Erythroblast (primary cell): ENCODE results near the gene PHACTR4.

Experiments
- GATA1 ChIP-seq: IDR thresholded peaks from 2 replicates; pipeline ENCODE4 v1.6.1; 2011; ENCODE audit warnings: low read depth, mild to moderate bottlenecking, control low read depth, low read length, moderate library complexity
- POLR2A ChIP-seq: IDR thresholded peaks from 2 replicates; pipeline ENCODE4 v1.6.1; 2011; ENCODE audit warnings: mild to moderate bottlenecking, low read length

DNA sequence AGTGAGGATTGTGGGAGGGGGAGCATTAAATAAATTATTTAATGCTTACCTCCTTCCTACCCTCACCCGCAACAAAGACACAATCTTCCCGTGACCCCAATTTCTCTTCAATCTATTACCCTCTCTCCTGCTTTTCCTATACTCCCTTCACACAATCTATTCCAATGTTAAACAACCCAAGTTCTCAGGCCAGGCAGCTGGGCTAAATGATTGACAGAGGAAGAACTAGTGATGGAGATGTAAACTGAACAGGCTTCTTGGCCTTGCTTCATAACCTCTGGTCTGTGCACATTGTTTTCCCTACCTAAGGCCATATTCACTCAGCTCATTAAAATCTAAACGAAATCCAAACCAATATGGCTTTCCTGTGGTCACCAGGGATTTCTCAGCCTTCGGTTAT lies 132.4 kb downstream of the PHACTR4 start:
- TF ChIP-seq POLR2A (no peak), GATA1 (no peak)
